Suppressor macrophage treated with lipopolysaccharide for 4 hours (primary cell): ENCODE data around the gene VGLL4.
"Not testable (repeated sequence)": the region's sequence is repeated elsewhere in the genome, so short reads cannot be mapped to it uniquely, and the experiment has no call there.

Source experiments
- DNase-seq: peaks from one replicate; pipeline ENCODE4 v3.0.0-alpha.2; 2020

Gene VGLL4

DNA sequence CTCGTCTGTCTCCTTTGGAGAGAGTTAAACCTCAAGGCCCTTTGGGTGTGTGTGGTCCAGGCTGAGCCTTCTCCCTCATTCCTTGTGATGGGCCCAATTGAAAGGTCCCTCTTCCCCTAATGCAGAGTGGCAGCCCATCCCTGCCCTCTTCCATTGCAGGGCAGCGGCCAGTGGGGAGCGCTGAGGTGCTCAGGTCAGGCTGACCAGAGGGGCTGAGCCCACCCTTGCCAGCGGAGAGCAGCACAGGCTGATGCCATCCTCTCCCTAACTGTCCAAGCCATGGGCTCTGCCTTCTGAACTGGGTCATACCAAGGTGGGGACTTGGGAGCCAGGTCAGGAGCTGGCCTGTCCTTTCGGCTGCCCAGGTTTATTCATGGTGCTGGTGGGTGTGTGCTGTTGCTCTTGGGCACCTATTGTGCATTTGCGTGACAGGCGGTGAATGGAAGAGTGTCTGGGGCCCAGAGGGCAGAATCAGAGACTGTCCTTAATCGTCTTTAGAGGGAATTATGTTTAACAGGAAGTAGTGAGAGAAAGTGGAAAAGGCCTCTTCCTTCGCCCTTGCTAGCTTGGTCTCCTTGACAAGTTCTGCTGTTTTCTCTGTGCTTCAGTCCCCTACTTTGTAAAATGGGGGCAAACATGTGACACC is 96.9 kb downstream of the VGLL4 start:
- DNase-seq: no peak

DNA sequence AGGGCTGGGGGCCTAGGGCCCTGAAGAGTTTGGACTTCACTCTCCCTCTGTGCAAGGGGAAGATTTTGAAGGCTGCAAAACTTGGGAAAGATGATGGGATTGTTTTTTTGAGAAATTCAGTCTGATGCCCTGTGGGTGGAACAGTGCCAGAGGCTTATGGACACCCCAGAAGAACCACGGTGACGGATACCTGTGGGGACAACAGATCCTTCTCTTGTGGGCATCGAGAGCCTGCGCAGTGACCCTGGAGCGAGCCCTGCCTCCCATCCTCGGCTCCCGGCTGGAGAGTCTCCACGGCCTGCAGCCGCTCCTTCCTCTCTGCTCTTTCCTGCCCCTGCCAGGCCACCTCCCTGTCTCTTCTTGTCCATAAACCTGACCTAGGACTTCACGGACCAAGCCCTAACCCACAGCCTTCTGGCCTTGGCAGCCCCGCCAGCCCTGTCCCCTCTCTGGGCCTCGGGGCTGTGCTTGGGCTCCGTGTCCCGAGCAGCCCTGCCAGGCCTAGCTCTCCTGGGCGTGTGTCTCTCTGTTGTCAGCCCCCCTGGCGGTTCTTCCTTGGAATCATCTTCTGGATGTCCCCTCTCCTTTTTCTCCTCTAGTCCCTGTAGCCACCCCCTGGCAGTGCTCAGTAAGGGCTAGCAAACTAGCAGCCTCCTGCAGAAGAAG is 98.4 kb downstream of the VGLL4 start:
- DNase-seq: no peak

DNA sequence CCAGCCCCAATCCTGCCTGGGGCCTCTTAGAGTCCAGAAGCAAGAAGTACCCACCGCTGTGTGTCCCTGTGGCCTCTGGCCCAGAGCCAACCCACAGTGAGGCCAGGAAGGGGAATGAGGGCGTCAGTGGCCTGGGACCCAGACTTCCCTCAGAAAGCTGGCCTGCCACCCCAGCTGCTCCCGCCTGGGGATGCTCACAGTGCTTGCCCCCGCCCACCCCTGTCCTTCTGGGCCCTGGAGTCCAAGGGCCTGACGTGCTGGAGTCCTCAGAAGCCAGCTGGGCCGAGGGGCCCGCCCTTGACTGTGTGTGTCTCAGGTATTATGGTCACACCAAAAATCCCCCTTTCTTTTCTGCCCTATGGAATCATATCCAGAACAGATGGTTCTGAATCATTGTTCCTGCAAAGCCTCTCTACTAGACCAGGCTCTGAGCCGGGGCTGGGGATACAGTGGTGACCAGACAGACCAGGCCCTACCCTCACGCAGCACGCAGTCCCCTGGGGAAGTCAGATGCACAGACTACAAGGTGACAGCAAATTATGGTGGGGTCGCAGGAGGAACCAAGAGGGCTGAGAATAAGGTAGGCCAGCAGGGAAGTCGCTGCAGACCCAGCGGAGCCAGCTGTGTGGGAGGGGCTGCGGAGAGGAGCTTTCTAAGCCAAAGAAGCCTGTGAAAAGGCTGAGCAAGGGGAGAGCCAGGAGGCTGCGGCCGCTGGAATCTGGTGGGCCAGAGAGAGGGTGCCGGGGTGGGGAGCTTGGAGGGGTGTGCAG is 99.1 kb downstream of the VGLL4 start:
- peak; percentile 12 for DNase-seq

DNA sequence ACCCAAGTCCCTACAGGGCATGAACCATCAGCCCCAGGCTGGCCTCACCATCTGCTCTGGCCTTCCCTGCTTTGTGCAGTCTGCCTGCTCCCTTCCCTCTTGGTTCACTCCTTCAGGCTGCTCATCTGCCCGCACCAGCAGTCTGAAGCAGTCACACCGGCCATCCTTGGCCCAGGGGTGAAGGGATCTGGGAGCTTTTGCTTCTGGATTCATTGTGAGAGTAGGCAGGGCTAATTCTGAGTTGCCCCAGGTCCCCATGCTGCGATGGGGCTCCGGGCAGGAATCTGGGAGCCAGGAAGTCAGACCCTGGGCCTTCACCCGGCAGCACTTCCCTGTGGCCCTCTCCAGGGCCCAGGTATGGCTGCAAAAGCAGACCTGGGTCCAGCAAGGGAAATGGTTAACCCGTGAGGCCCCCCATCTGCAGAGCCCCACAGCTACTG is 99.7 kb downstream of the VGLL4 start:
- no peak for DNase-seq

DNA sequence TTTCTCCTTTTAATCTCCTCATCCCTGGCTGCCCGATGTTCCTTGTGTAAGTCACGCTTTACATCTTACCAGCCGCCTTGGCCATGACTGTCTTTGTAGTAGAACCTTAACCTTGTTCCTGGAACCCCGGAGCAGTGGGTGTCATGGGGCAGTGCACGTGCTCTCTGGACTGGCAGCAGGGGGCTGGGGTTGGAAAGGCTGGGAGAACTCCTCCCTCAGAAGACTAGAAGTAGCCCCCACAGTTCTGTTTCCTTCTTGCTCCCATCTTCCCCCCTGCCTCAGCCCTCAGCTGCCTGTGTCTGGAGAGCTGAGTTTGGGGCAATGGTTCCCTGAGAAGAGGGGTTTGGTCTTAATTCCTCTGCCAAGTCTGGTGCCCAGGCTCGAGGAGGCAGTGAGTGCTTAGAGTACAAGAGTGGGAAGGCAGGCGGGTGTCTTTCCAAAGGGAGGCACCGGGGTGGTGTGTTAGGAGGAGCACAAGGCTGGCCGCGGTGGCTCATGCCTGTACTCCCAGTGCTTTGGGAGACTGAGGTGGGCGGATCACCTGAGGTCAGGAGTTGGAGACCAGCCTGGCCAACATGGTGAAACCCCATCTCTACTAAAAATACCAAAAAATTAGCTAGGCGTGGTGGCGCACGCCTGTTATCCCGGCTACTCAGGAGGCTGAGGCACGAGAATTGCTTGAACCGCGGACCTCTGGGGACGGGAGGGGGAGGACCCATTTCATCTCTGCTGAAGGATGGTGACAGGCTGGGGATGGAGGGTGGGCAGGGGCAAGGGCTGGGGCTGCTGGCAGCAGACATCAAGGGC is 100.4 kb downstream of the VGLL4 start:
- DNase-seq: no peak

DNA sequence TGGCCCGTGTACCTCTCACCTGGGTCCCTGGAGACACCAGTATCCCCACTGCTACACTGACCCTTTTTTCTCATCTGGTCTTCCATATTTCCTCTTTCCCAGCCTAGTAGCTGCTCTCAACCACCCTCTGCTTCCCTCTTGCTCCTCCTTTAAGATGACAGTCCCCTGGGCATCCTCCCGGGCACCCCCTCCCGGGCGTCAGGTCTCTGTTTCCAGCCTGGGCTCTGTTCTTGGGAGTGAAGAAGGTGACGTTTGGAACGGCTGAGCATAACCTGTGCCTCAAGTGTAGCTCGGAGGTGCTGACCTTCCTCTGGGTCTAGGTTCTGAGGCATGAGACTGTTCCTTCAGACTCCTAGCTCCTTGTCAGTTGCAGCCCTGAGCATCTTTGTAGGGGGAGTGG is 101.2 kb downstream of the VGLL4 start:
- no peak for DNase-seq

DNA sequence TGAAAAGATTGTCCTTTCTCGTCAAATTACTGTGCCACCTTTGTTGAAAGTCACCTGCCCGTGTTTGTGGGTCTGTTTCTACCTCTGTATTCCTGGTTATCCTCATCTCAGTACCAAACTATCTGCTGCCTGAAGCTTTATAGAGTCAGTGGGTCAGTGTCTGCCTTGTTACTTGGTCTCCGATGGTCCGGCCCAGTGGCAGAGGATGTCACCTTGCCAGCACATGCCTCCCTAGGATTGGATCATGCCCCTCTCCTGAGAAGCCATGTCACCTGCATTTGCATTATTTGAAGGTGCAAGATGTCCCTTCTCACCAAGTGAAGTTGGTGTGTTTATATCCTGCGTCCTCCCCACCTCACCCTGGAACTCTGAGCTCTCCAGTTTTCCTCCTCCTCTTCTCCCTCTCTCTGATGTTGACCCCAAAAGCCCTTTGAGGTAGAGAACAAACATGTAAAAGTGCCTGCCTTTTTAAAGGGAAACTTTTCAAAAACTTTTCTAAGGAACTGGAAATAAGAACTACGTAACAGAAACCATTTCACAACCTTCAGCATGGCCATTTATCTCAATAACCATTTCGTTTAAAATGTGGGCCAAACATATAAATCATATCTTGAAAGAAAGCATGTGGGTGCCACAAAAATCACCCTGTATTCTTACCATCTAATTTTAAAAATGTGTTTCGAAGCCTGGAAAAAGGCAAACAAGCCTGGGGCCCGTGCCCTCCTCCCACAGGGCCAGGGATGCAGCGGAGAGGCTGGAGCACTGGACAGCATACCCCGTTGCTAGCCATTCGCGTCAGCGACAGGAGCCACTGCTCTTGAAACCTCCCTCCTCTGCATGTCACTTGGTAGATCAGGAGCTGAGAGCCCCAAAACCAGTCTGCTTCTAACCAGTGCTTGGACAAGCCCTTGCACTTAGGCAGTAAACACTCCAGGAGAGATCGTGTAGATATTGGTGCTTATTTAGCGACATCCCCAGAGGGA is 102.1 kb downstream of the VGLL4 start:
- peak; percentile 21 for DNase-seq

DNA sequence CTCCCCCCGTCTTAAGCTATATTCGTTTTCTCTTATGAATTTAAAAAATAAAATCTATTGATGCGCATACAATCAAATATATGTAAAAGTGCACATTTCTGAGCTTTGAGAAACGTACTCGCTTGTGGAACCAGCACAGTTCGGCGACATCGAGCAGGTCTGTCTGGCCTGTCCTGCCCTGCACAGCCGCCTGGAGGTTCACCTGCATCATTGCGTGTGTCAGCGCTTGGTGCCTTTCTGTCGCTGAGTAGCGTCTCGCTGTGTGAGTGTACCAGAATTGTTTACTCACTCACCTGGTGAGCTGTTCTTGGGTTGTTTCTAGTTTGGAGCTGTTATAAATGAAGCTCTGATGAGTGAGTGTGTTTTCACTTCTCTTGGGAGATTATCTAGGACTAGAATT is 104.0 kb downstream of the VGLL4 start:
- no peak for DNase-seq

DNA sequence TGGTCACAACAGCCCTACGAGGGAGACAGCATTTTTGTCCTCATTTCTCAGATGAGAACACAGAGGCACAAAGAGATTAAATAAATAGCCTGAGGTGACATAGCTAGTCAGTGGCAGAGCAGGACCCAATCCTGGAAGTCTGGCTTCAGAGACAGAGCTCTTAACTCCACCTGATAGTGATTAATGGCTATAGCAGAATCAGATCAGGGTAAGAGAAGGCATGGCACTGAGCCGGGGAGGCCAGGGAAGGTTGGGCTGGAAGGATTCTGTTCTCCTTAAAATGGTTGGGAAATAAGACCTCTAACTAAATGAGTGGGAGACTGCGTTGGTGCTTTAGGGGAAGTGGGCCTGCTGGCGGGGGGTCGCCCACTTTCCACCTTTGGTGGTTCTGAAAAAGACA is 104.5 kb downstream of the VGLL4 start:
- DNase-seq: no peak

DNA sequence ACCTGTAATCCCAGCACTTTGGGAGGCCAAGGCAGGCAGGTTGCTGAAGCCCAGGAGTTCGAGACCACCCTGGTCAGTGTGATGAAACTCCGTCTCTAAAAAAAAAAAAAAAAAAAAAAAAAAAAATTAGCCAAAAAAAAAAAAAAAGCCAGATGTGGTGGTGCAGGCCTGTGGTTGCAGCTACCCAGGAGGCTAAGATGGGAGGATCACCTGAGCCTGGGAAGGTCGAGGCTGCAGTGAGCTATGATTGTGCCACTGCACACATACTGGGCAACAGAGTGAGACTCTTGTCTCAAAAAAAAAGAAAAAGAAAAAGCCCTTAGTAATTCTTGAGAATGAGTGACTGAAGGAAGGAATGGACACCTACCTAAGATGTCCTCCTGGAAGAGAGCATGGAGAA is 105.1 kb downstream of the VGLL4 start:
- no peak for DNase-seq

DNA sequence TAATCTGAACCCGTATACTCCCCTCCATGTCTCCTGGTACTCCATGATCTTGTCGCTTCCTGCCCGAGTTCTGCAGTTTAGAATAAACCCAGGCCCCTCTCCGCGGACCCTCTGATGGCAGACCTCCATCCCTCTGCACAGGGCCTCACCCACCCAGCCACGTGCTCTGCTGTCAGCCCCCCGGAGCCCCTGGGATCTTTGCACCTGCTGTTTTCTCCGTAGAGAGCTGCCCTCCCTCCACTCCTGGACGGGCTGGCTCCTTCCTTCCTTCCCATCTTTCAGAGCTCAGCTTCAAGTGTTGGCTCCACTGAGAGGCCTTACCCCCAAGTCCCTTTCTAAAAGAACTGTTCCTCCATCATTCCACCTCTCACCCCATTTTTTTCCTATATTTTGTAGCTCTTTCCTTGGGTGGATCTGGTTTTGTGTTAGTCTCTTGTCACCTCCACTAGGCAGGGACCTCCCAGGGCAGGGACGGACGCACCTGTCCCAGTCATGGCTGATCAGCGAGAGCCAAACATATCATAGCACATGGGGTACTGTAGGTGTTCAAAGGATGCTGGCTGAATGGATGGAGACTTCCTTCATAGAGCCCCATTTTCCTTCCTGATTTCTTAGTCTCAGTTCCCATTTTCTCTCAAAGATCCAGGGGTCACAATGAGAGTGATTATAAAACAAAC is 106.6 kb downstream of the VGLL4 start:
- peak; percentile 25 for DNase-seq

DNA sequence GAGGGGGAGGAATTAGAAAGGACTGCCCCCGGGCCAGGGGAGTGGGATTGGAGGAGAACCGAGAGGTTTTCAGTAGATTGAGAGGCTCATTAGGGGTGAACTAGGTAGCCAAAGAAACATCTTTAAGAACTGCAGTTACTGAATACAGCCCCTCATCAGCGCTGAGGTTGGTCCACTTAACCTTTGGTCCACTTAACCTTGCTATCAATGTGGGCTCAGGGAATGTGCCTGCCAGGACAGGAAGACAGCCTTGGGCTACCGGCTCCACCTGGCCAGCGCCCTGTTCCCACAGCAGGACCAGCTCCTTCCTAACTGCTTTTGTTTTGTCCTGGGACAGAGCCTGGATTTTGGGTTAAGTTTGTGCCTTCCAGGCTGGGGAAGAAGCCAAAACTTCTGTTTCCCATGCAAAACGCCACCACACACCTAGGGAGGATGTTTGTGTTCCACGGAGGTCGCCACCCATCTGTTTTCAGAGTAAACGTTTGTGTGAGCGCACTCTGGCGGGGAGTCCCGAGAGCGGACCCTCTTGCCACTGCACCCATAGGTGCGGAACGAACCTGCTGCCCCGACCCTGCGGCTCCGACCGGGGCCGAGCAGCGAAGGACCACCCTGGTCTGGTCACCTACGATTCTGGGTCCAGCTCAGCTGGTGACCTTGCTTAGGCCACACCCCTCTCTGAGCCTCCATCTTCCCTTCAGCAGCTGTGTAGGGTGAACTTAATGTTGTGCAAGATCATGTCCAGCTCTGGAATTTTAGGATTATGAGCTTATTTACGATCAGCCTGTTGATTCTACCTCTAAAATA is 107.4 kb downstream of the VGLL4 start:
- no peak for DNase-seq

DNA sequence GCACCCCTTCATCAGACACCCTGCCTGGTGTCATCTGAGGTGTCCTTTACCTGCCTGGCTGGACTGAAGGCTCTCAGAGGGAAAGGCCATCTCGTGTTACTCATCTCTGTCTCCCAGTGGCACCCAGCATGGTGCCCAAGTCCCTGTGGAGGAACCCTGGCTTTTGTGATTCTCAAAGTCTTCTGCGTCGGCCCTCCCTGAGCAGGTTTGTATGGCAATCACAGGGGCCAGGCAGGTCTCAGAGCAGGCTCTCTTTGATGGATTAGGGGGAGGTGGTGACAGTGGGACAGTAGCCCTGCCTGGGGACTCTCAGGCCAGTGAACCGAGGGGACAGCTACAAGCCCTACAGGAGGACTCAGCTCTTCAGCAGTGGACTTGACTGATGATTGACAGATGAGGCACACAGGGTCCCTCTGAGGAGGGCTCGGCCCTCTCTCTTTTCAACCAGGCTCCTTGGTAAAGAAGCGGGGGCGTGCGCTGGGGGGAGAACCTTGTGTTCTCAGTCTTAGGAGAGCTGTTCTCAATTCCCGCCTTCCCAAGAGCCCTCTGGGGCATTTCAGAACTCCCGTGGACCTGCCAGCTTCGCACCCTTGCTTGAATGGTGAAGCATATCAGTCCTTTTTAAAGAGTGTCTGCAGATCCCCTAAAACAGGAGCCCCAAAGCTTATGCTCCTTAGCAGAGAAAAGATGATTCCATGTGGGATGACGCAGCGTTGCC is 108.3 kb downstream of the VGLL4 start:
- no peak for DNase-seq

DNA sequence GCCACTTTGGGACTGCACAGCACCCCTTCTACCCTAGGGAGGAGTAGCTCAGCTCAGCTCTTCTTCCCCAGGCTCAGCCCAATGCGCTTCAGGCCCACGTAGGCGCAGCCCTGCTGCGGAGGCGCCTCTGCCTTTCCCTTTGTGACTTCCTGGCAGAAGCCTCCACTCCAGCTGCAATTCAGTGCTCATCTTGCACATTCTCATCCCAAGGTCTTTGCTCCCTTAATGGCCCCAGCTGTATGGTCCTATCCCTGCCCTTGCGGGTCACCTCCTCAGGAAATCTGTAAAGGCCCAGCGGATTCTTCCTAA is 109.0 kb downstream of the VGLL4 start:
- no peak for DNase-seq

DNA sequence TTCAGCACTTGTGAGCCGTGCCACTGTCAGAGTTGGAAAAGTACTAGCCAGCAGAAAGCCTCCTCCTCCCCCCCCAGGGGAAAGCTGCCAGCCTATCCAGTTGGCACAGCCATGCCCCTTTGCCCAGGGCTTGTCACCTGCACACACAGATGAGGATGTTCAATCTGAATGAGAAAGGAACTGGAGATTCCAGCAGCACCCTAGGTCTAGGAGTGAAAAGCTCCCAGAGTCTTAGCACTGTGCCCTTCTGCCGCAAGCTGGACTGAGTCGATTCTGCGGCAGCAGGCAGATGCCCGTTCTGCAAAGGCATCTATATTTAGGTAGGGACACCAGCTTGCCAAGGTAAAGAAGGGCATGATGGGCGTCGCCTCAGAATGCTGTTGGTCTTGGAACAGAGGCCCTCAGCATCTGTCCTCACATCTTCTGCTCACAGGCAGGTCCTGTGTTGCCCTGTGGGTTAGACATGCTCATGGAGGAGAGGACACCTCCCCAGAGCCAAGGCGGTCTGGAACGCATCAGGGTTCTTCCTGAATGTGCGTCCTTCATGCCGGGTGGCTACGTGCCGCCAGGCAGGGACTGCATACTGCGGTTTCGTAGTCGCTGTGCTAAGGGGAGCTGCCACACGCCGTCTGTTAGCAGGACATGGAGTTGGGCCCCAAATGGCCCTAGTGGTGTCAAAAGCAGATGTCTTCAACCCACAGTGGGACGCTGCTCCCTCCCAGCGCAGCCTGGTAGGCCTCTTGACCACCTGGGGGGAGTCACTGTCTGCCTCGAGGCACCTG is 109.5 kb downstream of the VGLL4 start:
- DNase-seq: no peak

DNA sequence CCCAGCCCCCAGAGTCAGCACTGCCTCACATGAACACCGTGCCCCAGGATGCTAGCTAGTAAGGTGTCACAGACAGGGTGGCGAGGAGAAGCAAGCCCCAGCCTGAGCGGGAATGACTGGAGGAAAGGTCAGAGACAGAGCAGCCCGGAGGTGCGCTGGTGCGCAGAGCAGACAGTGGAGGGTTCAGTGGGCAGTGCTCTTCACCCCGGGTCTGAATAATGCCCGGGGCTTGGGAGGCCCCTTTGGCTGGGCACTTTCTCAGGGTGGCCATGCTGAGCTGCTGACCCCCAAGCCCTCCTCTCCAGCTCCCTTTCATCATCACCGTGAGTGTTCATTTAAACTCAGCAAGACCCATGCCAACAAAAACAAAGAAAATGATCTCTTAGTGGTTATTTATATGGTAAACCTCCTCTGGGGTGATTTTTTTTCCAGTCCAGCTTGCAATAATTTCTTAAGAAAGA is 110.8 kb downstream of the VGLL4 start:
- no peak for DNase-seq

DNA sequence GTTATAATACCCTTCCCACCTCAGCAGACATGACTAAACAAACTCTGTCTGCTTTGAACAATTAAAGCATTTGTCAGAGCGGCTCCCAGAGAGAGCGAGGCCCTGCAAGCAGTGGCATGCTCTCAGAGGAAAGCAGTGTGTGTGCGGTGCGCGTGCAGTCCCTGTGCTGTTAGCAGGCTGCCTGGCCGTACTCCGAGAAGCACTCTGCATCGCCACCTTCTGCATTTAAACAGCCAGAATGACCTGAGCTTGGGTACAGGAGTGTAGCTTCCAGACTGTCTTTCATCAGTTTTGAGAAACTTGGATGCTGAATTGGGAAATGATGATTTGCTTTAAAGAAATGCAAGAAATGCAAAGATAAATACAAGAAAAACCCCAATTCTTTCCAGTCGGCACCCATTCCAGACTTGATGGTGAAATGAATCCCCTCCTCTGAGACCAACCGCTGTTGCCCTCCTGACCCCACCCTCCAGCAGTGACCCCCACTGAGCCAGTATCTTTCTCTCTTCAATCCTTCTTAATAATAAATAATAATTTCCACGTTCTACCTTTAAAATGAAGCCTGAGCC is 113.5 kb downstream of the VGLL4 start:
- DNase-seq: no peak

DNA sequence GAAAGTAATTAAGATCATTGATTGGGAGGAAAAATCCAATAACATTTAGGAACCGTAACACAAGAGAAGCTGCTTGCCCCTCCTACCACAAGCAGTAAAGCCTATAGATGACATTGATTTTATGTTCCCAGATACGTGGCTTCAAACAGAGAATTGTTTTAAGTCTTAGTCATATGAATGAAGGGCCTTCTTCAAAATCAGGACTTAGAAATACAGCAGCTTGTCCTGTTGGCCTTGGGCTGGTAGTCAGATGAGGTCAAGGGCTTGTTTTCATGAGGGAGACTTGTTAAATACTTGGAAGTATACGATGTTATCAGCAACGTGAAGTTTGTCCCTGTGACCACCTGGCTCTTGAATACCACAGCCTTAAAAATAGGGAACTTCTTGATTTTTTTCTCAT is 114.4 kb downstream of the VGLL4 start:
- no peak for DNase-seq

DNA sequence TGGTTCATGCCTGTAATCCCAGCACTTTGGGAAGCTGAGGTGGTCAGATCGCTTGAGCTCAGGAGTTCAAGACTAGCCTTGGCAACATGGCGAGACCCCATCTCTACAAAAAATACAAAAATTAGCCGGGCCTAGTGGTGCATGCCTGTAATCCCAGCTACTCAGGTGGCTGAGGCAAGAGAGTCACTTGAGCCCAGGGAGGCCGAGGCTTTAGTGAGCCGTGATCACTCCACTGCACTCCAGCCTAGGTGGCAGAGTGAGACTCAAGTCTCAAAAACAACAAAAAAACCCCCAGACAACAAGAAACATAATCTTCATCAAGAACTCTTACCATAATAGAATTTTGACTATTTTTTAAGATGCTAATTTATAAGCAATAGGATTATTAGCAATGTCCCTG is 117.6 kb downstream of the VGLL4 start:
- DNase-seq: not testable (repeated sequence)
